GM12865 (cell line): ENCODE measurements around the gene RFNG.

Experiments
- DNase-seq: peaks from one replicate; pipeline ENCODE4 v3.0.0; 2010; ENCODE audit warnings: low read depth
- H3K4me3 ChIP-seq: 2 replicates; pipeline ENCODE4 v1.5.1; 2011; ENCODE audit warnings: mild to moderate bottlenecking, low read depth, low read length, control low read depth
- TF ChIP-seq, protein P1 (sequence below): IDR thresholded peaks from 2 replicates; pipeline ENCODE4 v1.5.1; 2011; ENCODE audit warnings: low read length, control low read depth, low read depth, inconsistent platforms; ENCODE audit not compliant: insufficient read depth; ENCODE audit errors: missing control alignments

RFNG gene

DNA sequence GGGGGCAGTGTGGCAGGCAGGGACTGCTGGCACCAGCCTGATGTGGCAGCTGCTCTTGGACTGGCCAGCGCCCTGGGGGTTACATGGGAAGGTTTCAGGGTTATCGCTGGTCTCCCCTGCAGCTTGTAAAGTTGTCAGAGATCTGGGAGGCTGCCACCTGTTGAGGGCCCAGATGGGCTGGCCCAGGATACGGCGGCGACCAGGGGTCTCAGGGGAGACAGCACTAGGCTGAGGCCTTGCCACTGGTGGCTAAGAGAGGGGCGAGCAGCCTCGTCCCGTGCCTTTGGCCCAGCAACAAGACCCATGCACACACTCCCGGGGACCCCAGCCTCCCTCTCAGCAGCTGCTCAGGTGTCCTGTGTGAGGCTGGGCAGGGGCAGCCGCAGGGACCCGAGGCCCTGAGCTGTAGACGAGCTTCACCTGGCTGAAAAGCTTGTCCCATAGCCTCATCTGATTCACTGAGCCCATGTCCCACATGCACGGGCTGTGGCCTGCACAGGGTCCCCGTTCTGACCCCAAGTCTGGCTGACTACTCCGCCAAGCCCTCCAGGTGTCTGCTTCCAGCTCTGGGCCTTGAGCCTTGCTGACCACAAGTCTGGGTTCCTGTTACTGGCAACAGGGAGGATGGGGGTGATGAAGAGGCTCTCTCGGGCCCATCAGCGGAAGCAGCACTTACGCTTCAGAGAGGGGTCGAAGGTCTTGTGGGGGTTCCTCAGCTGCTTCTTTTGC lies 7.8 kb upstream of the RFNG start:
- TF ChIP-seq, protein P1, sequence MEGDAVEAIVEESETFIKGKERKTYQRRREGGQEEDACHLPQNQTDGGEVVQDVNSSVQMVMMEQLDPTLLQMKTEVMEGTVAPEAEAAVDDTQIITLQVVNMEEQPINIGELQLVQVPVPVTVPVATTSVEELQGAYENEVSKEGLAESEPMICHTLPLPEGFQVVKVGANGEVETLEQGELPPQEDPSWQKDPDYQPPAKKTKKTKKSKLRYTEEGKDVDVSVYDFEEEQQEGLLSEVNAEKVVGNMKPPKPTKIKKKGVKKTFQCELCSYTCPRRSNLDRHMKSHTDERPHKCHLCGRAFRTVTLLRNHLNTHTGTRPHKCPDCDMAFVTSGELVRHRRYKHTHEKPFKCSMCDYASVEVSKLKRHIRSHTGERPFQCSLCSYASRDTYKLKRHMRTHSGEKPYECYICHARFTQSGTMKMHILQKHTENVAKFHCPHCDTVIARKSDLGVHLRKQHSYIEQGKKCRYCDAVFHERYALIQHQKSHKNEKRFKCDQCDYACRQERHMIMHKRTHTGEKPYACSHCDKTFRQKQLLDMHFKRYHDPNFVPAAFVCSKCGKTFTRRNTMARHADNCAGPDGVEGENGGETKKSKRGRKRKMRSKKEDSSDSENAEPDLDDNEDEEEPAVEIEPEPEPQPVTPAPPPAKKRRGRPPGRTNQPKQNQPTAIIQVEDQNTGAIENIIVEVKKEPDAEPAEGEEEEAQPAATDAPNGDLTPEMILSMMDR: no peak

DNA sequence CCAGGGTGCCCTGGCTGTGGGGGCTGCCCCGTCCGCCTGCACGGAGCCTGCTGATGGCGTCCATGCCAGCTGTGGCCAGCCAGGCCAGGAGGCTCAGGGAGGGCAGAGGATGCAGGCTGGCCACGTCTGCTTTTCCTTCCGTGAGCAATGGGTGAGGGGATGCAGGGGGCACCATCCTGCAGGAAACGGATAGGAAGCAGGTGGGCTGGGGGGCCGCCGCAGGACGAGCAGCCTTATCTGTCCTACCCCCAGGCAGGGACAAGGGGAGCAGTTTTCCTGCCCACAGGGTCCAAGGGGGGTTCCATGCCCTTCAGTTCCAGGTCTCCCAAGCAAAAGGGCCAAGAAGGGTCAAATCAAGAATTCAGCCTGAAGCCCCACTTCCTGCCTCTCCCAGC lies 7.2 kb upstream of the RFNG start:
- no peak overlapping the region for H3K4me3 ChIP-seq
- TF ChIP-seq, protein P1: no peak
- DNase-seq: no peak

More for the DNA sequence above, 7.8 kb upstream of the RFNG start:
- H3K4me3 ChIP-seq: no peak overlapping the region
- DNase-seq: no peak

DNA sequence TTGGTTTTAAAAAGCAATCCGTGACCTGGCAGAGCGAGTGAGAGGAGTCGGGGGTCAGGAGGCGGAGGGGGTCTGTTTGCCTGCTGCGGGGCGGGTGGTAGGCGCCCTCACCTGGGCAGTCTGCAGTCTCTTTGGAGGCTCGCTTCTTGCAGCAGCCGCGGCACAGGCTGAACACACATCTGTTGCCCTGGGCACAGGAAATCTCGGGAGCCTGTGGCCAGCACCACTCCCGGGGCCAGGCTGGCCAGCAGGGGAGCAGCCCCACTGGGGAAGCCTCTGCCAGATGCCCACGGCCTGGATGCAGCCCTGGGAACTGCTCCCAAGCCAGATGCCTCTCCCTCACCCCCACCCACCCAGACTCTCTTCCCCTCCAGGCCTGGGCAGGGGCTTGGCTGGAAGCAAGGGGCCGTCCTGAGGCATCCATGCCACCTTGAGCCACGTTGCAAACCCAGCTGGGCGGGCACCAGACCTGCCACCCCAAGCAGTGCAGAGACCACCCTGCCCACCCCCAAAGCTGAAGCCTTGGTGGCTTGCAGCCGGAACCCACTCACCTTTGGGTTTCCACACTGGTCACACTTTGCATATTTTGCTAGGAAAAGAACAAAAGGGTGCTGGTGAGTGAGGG lies 6.7 kb upstream of the RFNG start:
- no peak for DNase-seq
- TF ChIP-seq, protein P1: no peak
- no peak overlapping the region for H3K4me3 ChIP-seq

DNA sequence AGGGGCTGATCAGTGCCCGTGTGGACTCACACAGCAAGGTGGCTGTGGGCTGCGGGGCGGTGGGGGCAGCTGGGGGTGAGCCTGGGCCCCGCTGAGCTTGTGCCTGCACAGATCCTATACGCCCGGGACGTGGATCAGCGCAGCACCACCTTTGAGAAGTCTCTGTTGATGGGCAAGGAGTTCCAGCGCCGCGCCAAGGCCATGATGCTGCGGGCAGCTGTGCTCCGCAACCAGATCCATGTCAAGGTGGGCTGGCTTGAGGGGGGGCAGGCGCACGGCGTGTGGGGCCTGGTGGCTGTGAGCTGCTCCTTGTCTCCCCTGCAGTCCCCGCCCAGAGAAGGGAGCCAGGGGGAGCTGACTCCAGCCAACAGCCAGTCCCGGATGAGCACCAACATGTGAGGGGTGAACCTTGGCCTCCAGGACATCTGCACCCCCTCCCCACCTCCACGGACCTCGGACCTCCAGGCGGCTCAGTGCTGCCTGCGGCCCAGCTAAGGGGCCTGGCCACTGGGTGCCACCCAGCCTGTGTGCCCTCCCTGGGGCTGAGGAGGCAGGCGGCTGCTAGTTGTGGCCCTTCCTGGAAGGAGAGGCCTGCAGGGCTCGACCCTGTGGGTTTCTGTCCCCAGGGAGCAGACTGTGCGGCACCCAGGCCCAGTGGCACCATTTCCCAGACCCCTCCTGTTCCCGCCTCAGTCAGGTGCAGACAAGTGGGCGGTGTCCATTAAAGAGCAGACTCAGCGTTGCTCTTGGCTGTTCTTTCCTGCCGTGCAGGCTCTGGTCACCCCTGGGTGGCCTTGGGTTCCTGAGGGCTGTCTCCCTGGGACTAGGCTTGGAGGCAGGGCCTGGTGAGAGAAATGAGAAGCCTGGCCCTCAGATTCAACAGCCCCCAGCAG lies 5.4 kb upstream of the RFNG start:
- DNase-seq: no peak
- TF ChIP-seq, protein P1: no peak
- H3K4me3 ChIP-seq: no peak overlapping the region

DNA sequence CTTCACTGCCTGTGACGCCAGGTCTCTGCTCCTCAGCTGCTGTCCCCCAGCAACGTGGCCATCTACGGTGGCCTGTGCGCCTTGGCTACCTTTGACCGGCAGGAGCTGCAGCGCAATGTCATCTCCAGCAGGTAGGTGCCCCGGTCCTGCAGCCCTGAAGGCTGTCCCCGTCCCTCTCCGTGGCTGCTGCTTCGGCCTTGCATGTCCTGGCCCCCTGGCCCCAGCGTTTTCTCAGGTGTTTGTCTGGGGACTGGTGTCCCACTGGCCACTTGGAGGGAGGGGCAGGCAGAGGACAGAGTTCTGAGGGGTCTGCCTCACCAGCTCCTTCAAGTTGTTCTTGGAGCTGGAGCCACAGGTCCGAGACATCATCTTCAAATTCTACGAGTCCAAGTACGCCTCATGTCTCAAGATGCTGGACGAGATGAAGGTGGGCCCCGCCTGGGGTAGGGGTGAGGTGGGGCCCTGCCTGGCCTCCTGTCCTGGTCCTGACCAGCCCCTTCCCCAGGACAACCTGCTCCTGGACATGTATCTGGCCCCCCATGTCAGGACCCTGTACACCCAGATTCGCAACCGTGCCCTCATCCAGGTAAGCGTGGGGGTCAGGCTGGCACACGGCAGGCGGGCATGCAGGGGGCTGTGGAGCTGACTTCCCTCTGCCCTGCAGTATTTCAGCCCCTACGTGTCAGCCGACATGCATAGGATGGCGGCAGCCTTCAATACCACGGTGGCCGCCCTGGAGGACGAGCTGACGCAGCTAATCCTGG lies 4.5 kb upstream of the RFNG start:
- no peak overlapping the region for H3K4me3 ChIP-seq
- DNase-seq: no peak
- TF ChIP-seq, protein P1: no peak
